GM19043 (cell line): Measurements from ENCODE around the gene COP1.

Source experiments
- ATAC-seq: cut with Tn5 transposase; IDR thresholded peaks from one replicate; pipeline ENCODE4 v1.9.1; 2021; ENCODE audit warnings: low read depth; ENCODE audit not compliant: unreplicated experiment

Gene COP1

DNA sequence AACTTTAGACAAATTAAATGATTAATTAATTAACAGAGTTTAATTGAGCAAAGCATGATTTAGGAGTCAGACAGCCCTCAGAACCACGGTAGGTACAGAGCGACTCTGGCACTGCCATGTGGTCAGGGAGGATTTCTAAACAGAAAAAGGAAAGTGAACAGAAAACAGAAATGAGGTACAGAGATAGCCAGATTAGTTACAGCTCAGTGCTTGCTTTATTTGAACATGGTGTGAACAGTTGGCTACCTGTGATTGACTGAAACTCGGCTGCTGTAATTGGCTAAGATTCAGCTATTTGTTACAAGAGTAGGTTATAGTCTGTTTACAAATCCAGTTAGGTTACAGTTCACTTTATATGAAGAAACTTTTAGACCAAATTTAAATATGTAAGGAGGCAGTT lies 300.7 kb downstream of the COP1 start:
- ATAC-seq, result no peak

DNA sequence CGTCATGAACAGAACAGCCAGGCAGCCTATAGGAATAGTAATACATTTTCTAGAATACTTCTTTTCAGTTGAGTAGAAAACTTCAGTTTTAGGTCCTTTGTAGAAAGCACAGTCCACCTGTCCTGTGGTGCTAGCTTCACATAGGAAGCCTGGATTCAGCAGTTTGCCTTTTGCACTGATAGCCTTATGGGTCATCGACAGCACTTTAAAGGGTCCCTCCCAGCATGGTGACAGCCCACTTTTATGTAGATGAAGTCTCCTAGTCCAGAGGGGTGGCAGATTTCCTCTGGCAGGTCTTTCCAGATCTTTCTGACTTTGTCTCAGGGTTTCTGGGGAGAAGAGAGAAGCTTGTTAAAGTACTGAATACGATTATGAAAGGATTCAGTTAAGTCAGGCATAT lies 302.3 kb downstream of the COP1 start:
- ATAC-seq, result no peak

DNA sequence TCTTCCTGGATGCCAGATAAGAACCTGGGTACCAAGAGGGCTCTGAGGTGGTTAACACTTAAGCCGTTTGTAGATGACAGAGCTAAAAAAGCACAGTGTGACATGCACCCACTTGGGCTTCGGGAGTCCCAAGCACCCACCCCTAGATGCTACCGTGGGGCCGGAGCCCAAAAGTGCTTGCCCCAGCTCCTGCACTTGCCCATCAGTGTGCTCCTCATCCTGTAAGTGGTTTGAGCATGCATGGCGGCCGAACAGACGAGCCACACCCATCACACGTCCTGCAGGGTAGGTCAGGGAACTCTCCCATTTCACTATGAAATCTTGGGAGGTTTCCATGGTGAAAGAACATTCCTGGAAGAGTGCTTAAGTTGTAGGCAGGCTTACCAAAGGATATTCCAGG lies 304.8 kb downstream of the COP1 start:
- ATAC-seq, result no peak

DNA sequence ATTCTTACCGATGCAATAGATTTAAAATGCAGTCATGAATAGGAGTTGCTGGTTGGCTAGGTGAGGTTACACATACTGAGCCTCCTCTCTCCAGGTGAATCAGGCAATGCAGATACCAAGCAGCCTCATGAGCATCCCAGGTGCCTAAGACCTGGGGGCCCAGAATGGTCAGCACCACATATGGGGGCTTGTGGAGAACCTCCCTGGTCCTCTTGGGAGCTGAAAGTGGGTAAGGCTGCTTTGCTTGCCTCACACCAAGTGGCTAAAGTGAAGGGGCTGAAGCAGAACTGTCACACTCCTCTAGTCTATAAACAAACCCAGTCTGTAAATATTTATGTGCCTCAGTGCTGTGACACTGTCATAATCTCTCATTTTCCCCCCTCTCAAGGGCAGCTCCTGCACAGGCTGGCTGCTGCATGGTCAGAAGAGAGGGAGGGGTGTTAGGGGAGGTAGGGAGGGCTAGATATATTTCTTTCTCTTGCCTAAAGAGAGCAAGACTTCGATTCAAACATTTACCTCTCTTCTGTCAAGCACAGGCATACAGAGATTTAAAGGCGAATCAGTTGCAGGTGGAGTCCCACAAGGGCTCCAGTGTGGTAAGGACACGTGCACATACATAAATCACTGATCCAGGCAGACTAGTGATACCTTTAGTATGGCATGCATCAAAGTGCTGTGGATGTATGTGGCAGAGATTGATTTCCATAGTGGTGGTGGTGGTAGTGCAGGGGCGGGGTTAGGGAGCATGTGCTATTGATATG lies 305.8 kb downstream of the COP1 start:
- no peak for ATAC-seq

DNA sequence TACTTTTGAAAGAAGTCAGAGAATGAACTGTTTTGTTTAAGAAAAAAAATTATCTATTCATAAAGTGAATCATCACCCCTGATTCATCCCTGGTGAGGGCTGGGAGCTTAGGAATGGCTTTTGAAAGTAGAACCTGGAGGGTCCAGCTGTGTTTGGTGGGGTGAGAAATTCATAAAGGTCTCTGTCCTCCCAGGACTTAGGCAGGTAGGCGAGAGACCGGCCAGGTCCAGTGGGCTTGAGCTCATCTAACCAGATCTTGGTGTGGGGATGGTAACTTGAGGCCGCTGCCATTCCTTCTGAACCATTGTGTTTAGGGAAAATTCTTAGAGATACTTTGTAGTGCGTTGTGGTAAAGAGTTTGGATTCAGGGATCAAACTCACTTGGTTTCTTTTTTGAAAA lies 306.9 kb downstream of the COP1 start:
- no peak for ATAC-seq

DNA sequence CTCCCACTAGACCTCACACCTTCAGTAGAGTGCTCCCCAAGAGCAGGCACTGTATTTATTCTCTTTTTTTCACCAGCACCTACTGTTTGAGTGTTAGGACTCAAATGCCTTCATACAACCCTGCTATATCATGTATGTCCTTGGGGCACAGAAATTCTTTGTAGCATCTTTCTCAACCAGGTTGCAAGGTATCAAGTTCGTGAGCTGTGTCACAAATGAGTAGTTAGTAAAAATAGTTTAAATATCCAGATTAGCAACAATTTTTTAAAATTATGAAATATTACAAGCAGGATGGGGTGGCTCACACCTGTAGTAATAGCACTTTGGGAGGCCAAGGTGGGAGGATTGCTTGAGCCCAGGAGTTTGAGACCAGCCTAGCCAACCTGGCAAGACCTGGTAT lies 311.1 kb downstream of the COP1 start:
- no peak for ATAC-seq
